ENCODE data around the gene PDE4D.

Gene PDE4D

DNA sequence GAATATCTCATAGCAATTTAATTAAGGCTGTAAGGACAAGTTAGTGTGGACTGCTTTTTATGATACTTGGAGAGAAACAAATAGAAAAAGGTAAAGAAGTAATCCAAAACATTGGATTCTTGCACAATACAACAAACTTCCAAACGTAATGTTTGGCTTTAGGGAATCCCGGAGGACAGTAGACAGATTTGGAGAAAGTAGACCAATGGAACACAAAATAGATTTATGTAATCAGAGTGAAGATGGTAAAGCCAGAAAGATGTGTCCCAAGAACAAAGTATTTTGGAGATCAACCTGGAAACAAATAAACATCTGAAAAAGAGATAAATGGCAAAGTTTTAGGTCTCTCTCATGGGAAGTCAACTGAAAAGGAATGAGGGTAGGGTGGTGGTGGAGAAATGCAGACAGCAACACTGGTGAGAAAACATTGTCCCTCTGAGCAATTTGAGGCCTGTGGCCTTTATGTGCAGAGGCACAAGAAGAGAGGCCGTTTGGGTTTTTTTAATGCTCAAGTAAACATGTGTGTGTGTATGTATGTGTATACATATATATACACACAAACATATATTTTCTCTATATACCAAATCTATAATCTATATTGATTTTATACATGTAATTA is 620.6 kb downstream of the PDE4D start:
- DNase-seq, result no peak

DNA sequence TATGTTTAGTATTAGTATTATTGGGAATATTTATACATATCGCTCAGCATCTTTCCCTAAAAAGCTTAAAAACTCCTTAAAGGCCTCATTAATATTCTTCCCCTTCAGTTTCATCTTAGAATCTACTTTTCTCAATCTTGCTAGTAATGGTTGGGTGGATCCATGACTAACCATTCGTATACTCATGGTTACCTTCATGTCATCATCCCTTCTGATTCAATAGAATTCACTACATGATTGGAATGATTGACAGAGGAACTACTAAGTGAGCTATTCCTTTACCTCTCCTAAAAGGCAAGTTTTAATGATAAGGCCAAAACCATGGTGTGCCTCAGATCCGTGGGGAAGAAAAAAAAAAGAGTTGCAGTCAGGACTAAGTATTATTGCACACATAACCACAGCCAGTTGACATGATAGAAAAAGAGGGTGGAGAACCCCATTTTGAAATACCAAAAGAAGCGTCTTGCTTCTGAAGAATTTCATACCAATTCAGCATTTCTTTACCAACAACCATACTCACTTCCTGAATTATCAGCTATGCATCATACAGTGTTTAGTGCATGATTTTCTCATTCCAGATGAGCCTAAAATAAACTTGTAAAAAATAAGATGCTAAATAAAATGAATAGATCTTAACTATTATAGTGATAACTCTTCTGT is 624.6 kb downstream of the PDE4D start:
- no peak for DNase-seq

DNA sequence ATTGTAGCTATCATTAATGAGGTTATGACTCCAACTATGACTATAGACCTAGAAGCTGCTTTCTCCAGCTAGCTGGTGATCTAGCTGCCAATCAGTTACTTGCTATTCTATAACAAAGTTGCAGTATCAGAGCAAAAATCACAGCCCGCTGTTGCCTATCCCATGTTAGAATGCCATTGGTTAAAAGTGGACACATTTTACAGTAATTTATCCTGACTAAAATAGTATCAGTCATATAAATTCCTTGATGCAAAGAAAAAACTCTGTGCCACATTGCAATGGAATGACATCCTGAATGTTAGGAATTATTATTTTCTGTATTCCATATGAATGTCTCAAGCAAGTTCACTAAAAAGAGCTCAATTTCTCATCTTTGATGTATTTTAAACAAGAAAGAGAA is 626.5 kb downstream of the PDE4D start:
- DNase-seq, result no peak

DNA sequence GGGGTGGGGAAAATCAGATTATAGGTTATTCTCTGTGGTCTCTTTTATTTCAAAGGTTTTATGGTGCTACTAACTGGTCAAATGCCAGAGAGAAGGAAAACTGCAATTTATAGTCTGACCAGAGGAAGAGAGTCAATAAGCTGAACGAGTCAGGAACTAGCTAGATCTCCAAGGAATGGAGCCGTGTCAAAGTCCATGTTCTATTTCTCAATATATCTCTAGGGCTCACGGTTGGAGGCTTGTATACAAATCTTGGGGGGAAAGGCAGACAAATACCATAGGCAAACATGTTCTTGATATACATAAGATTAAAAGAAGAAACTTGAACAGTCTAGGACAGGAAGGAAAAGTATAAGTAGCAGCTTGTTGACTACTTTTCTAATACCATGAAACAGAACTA is 627.1 kb downstream of the PDE4D start:
- no peak for DNase-seq

DNA sequence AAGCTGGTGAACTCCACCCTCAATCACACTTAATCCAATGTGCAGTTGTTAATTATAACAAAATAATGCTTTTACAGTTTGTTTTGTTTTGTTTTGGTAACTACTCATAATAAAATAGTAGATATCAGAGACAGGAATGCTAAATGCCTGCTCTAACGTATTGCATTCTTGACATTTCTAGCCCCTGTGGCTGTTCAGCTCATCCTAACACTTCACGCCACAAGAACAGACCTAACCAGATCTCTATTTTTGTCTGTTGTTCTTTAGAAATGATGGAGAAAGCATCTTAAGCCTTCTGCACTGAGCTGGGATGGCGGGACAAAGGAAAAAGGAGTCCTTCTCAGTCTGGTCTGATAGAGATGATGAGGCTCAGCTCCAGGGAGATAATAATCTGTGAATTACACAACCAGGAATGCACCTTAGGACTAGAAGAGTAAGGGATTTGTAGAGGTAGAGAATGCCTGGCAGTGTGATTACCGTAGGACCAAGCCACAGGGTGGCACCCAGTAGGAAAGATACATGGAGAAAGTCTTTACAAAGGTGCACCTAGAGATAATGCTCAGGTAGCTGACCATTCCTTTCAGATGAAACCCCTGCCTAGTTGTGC is 628.8 kb downstream of the PDE4D start:
- DNase-seq, result no peak

DNA sequence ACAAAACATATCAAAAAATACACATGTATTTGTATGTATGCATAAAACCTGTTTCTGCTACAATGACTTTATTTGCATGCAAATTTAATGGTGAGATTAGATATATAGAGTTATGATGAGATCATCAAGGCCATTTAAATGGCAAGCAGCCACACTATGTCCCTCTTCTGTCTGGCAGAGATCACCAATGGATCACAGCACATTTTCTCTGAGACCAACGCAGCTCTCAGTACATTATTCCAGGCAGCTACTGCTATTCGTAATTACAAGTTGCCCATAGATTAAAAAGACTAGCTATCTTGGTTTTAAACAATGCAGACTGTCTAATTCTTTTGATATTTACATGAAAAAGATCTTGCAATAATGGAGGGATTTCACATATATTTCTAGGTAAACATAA is 629.5 kb downstream of the PDE4D start:
- no peak for DNase-seq

DNA sequence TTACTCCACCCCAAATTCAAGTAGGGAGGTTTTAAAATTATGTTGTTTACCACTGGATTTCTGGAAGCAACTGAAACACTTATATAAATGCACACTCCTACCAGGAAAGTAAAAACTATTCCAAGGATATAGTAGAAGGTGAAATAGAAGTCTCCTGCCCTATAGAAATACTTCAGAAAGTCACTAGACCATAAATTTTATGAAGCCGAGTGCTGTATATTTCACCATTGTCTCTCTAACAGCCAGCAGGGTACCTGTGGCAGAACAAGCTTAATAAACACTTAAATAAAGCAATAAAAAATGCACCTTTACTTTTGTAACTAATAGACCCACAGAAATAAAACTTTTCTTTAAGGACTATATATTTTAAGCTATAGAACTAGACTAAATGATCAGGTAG is 631.6 kb downstream of the PDE4D start:
- DNase-seq, result no peak

DNA sequence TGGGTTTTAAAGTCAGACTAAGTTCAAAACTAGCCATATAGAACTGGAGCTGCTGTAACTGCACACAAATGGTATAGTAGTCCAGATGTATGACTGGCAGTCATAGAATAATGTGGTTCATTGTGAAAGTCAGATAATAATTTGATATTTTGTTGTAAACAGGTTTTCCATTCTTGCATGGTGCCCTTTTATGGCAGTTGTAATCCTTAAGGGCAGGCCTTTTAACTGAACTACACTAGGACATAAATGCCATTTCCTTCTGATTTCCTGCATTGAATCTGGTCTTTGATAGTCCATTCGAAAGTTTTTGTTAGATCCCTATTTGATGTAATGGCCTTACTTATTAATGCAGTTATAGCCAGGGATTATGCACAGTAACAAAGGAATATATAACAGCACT is 632.6 kb downstream of the PDE4D start:
- no peak for DNase-seq

DNA sequence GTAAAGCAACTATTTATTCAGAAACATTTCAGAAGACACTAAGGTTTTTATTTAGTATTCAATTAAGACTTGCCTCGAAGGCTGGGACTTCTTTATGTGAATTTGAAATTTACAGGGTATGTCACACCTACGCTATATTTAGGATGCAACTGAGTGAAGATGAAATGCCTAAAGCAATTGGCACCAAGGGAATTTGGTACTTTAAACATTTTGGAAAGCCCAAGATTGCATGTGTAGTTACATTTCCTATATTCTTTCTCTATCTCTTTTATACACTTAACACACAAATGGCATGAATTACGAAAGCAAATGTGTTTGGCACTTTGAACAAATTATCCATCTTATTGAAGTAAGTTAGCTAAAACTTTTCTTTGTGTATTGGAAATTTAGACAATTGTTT is 633.3 kb downstream of the PDE4D start:
- no peak for DNase-seq

DNA sequence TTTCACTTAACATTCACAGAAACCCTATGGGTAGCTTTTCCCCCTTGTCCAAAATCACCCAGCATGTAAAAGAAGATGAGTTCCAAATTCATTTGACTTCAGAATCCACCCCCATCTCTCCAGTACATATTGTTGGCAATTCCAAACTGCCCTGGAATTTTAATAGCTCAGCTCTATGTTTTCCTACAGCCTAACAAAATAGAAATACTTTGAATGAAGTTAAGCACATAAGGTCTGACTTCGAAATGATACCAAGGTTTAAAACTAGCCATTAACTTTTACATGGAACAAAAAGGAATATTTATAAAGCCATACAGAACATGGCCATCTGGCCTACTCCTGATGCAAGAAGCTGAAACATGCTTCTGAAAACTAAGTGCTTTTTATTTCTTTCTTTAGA is 634.3 kb downstream of the PDE4D start:
- no peak for DNase-seq

DNA sequence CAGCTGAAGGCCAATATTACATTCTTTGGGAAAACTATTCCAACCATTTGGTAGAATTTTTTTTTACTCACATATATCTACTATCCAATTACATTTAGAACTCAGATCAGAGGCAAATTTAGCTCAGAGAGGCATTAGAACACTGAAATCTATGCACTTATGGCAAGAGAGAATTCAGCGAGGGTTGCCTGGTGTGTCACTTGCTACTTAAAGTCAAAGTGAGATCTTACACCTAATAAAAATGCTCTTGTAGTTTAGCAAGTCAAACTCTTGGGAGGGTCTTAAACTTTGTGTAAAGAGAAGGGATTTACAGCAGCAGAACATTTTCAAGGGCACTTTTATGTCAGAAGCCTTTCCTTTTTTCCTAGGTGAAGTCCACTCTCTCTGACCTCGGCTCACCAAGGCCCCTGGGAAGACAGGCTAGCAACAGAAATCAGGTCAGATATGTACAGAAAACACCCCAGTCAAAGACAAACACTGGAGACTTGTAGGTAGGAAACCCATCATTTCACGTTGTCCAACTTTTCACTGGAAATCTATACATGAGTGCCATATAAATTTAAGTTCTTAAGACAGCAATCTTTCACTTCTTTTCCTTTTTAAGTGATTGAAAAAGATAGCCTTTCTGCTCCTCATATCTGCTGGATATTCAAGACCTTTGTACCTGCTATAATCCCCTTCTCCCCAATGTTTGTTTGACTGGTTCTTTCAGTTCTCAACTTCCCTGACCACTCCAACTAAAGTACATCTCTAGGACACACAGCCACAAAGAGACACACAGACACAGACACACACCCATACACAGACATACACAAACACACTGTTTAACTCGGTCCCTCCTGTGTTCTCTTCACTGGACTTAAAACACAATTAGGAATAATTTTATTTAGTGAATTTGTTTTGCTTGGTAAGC is 635.8 kb downstream of the PDE4D start:
- no peak for DNase-seq

DNA sequence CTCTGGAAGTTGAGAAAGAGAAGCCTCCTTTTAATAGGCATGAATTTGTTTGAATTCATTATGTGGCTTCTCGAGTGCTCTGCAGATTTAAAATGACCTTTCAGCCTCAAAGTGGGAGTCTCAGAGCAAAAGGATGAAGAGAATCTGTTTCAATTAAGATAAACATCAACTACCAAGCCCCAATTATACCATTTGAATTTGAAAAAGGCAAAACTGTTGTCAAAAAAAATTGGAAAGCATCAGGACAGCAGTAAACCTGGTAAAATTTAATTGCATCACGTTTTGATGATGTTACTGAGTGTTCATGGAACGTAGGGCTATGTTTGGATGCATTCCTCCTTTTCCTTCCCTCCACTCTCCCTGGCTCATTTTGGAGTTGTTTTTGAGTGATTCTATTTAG is 637.2 kb downstream of the PDE4D start:
- DNase-seq, result no peak

DNA sequence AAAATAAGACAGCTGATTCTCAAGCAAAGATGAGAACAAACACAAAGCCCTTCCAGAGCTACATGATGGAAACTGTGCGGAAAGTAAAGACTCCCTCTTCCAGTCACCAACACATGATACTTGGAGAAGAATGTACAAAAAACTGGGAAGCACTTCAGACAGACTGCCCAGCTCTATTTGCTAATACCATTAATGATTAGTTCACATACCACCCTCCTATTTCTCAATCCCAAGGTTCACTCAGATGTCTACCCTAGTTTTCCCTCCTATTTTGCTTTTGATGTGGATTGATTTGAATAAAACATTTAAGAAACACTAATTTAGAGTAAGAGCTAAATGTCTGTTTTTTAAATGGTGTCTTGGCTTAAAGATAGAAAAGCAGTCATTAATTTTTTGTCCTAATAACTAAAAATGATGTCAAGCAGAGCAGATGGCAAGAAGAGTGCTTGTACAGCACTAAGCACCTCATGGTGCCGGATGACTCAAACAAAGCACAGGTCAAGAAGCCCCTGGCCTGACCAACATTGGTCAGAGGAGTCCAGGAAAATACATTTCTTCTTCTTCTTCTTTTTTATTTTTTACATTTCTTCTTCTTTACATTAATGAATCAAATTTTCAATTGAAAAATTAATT is 639.4 kb downstream of the PDE4D start:
- DNase-seq, result no peak

DNA sequence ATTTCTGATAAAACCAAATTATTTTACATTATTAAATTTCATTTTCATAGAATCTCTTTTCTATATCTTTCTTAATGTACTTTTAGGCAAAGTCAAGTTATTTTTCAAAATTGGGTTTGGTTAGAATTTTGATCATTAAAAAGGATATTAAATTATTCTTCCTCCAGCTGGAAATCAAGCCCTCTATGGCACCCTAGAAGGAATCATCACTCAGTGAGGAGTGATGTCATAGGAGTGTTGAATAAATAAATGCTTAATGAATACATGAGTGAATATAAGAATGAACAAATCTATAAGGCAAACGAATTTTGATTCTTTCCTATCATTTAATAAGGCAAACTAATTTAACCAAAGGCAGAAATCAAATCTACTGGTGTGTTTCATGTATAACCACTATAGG is 639.9 kb downstream of the PDE4D start:
- no peak for DNase-seq

DNA sequence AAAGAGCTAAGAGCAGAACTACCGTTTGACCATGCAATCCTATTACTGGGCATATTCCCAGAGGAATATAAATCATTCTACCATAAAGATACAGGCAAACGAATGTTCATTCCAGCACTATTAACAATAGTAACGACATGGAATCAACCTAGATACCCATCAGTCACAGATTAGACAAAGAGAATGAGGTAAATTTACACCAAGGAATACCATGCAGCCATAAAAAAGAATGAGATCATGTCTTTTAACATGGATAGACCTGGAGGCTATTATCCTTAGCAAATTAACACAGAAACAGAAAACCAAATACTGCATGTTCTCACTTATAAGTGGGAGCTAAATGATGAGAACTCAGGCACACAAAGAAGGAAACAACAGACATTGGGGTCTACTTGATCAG is 641.9 kb downstream of the PDE4D start:
- no peak for DNase-seq

DNA sequence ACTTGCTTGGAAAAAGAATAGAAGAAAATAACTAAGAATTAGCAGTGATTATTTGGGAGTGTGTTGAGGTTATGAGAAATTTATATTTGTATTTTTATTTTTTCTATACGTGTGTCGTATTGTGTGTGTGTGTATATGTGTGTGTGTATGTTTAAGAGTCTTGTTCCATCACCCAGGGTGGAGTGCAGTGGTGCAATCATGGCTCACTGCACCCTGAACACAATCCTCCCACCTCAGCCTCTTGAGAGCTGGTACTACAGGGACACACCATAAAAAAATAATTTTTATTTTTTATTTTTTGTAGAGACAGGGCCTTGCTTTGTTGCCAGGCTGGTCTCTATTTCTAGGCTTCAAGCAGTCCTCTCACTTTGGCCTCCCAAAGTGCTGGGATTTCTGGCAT is 643.8 kb downstream of the PDE4D start:
- no peak for DNase-seq

DNA sequence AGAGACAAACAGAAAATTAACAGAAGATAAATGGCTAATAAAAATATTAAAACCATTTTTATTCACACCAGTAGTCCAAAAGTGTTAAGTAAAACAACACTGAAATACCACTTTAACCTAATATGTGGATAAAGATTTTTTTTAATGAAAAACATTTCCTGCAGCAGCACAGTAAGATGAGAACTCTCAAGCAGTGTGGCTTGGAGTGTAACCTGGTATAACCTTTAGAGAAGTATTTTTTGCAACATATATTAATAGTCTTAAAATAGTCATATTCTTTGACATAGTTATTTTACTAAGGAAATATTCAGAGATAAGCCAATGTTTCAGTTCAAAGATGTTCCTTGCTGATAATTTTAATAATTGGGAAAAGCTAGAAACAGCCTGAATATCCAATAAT is 644.4 kb downstream of the PDE4D start:
- no peak for DNase-seq

DNA sequence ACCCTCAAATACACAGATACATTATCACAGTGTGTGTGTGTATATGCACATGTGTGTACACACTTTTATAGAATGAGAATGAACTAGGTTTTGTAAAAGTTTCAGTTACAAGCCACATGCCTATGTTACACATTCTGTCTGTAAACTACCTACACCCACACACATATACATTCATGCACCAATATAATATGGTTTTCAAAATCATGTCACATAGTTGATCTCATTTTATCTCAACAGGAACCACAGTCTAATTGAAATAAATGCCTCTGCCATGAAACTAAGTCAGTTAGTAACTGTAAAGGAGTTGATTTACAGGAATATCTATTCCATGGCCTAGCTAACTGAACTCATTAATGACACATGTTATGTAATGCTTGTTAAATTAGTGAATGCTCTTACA is 646.6 kb downstream of the PDE4D start:
- no peak for DNase-seq

DNA sequence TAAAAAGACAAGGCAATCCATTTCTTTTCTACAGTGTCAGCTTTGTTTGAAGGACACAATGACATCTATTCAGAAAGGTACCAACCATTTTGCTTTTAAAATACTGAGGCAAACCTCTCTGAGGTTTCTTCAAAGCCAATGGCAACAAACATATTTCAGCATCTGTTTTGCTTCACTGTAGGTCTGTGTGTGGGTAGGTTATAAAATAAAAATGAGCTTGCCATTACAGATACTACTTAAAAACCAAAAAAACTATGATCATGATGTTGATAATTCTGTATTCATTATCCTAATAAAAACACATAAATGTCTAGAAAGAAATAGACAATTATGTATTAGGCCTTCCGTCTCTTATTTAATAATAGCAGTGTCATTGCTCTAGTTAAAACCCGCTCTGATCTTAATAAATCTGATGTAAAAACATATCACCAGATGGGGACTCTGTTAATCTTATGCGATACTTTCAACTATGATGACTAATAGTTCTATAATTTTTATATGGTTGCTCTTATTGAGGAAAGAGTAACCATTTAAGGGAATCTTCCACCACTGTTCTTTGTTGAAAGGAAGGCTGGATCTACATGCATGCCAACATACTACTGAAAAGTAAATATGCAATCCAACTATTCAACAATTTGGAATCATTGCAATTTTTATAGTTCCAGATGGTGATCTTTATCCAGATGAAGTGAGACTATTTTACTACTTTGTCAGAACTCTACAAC is 647.2 kb downstream of the PDE4D start:
- no peak for DNase-seq

DNA sequence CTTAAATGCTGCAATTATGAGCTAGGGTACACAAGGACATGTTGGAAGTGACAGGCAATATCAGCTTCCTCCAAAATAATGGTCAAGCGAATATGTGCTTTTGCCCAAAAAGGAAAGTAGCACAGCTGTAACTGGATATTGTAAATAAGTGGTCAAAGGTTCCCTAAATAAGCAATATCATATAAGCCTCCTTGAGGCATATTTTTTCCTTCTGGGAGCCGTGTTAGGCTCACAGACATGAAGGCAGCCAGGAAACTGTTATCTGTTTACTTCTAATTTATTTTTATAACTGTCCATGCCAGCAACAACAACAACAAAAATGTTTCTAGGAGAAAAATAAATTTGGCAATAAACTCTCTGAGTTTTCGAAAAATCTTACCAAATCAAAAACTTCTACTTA is 648.3 kb downstream of the PDE4D start:
- peak; percentile 17 for DNase-seq

DNA sequence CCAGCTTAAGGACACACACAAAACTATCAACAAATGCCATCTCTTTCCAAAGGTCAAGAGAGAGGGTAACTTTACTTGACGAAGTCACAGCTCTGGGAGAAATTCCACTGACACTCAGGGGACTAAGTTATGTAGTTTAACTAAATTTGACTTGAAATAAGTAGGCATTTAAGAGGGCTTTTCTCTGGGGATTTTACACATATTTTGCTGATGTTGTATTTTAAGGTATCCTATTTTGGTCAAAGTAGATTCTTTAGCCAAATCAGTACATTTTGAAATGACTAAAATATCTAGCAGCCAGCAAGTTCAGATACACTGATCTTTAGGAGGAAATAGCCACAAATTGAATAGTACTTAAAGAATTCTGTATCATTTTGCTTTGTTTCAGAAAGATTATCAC is 652.0 kb downstream of the PDE4D start:
- DNase-seq, result no peak

DNA sequence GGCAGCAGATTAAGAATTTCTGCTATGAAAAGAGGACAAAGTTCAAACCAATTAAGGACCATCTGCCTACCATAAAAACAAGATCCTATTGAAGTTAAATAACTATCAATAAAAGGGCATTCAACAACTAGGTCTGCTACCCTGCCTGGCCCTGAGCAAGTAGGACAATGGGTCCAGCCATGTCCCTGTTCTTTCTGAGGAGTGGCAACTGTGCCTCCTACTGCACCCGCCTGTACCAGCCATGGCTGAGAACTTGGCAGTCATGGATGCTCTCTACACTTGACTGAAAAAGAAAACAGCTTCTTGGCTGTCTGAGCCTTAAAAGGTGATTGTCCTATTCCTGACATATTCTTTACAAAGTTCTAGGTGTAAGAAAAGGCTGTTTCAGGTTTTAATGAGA is 652.4 kb downstream of the PDE4D start:
- DNase-seq, result no peak

All from NCI-H1092 treated with DMSO at 0.1 percent for 48 hours (cell line).